HT1080 (cell line): ENCODE results near the gene PSAT1. TPM values are rescaled to one million over a fixed set of nuclear protein-coding genes. Genes with fewer than 3 reads are reported as not detected.
A peak's percentile ranks its signal among the peaks of the same experiment; 100 is the strongest.

ENCODE experiments used
- DNase-seq: peaks from one replicate; pipeline ENCODE4 v3.0.0-alpha.2; 2015; ENCODE audit warnings: low read depth
- total RNA-seq: library from RNA; depleted of rRNA; stranded (reverse); fragments of >200 nt; shearing (Covaris generic); gene quantifications from 2 replicates; pipeline ENCODE4 v1.2.3, GENCODE V29; 2014; rRNA removed

Gene PSAT1
- total RNA-seq, 1 experiment from 2014 or later: 174 TPM

- no peak for DNase-seq
Measured at GRCh38 chr9:78365748-78366697, 69.1 kb downstream of the PSAT1 start.

GRCh38 chr9:78366827-78367226, 69.9 kb downstream of the PSAT1 start:
- DNase-seq: no peak

GRCh38 chr9:78368236-78368635, 71.3 kb downstream of the PSAT1 start:
- no peak for DNase-seq

DNA sequence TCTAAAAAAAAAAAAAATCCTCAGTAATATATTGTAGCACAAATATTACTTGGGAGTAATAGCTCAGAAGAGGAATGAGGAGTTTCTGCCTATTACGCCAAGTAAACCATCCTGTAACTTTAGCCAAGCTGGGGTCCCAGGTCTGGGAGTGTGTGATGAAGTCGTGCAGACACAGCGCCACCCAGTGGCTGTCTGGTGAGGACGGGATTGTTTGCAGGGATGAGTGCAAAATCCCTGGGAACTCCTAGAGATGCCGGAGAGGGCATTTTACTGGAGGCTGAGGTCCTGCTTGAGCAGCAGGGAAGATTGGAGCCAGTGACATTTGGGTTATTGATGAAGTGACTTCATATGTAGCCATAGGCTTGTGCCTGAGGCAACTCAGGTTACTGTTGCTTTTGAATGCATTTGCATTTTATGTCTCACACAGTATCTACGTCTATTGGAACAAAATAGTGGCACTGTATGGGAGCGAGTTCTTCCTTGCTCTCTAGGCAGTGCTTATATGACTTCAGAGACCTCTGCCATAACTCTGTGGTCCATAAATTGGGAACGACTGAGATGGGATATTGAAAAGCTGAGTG, 72.8 kb downstream of the PSAT1 start:
- DNase-seq: peak; percentile 52

DNA sequence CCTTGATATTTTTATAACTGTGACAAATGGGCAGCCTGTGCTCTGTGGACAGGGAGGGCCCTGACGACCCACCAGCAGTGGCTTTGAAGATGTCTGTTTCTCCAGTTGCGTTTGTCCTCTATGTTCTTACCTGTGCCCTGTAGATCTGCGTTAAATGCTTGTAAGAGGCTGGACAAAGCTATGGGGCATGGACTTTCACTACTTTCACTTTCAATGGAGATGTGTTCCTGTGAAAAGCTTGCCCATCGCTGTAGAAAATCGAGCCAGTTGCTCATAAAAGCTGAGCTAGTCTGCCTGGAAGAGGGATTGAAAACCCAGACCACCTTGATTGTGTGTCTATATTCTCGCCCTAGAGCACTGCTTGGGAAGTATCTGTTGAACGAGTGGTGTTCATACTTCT, 74.1 kb downstream of the PSAT1 start:
- DNase-seq: no peak

- peak; percentile 37 for DNase-seq
Measured at GRCh38 chr9:78371981-78372380, 75.1 kb downstream of the PSAT1 start.

Other genes with a start within 250 kb of the PSAT1 start
- gene CEP78, start 61.0 kb upstream of the PSAT1 start, total RNA-seq: 28.6 and 53.9 TPM in 2 replicates